CD4-positive, alpha-beta T cell treated with Interleukin-15 for 1 hour (primary cell): ENCODE results near the gene FBN2.
"Not testable (repeated sequence)": the region's sequence is repeated elsewhere in the genome, so short reads cannot be mapped to it uniquely, and the experiment has no call there.

Source experiments
- DNase-seq: peaks from one replicate; pipeline ENCODE4 v3.0.0-alpha.2; 2020

The FBN2 gene

DNA sequence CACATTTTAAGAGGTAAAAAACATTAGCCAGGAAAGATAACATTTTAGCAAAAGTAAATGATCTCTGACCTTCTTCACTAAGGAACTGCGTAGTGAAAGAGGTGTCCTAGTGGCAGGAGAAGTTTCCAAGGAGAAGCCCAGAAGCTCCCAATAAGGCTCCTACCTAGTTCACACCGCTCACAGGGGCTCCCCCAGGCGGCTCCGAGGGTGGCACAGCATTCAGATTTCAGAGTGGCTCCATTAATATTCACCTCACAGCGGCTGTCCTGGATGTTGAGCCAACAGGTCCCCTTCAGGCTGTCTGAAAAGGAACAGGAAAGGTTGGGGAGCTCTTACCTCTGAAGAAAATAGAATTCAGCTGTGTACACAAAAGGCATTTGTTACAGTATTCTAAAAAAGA, 187.3 kb downstream of the FBN2 start:
- DNase-seq, result no peak

DNA sequence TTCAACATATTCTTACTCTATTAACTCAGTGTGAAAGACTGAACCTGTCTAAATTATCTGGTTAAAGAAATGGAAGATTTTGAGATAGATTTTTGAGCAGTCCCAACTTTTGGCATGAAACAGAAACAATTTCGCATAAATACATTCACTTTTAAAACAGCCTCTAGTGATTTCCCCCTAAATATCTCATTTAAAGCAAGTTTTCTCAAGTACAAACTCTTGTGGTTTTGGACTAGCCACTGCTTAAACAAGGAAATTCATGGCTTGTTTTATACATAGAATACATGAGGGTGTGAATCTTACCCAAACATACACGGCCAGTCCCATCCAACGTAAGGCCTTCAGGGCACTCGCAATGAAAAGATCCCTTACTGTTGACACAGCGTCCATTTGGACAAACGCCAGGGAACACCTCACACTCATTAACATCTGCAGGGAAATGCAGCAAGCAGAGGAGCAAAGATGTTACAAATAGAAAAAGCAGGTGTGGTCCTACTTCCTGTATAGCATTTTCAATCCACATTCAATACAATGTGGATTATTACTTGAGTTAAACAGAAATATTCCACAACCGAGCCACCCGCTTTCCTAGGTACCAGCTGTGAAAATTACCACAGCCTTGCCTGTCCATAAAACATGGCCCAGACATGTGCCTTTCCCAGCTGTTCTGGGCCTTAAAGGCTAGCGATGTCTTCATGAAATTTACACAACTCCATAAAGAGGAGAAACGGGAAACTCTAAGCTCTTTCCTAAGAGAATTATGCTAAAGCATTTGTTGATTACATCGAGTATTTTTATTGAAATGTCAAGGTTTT, 188.8 kb downstream of the FBN2 start:
- no peak for DNase-seq

DNA sequence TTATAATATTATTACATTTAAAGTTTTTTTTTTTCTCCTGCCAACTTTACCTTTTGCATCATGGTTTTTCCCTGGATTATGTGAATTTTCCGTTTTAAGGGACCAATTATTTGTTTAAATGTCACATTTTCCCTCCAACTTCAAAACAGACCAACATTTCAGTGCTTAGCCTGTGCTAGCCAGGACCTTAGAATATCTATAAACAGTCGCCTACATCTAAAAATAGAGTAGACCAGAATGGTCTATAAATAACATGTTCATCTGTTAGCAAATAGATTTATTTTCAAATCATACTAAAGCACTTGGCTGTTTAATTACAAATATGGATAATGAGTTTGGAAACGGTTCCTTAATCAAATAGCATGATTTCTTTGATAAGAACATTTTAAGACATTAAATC, 192.0 kb downstream of the FBN2 start:
- no peak for DNase-seq

DNA sequence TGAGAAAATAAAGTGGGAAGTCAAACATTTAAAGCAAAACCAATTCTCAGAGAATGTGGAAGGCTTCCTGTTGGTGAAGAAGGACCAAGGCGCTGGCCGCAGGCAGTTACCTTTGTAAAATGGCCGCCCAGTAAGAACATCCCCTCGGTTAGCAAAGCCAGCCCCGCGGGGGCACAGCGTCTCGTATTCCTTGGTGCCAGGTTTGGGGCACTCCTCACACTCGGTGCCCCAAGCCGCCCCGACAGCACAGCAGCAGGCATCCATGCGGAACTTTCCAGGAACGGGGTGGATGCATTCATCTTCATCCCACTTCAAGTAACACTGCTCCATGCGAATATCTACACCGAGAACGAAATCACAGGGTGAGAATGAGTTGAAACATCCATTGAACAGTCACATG, 192.8 kb downstream of the FBN2 start:
- no peak for DNase-seq

DNA sequence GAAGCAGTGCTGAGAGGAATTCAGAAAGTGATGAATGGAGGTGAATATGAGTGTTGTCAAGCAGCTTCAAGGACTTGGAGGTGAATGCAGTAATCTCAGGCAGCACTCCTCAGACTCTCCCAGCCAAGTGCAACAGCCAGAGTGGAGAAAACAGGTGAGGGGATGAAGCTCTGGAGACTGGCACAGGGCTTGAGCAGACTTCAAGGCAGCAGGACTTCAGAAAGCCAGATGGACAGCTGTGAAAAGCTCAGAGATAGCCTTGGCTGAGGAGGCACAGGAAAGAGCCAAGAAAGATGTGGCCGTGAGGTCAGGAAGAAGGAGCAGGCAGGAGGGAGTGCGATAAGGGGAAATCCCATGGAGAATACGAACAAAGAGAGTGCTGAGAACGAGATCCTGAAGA, 194.9 kb downstream of the FBN2 start:
- no peak for DNase-seq

DNA sequence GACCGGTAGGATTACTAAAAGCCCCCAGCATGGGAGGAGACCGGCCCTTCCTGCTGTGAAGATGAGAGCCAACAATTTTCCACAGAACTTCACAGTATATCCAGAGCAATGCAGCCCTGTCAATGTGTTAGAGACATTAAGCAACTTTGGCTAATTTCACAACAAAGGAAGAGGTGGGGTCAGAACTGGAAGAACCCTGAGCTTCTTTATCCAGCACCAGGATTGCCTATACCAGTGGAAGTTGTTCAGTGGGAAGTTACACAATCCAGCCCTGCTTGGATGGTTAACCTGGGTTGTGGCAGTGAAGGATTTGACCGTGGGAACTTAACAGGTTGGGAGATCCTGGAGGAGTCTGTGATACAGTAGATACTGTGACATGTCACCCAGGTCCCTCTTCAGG, 197.0 kb downstream of the FBN2 start:
- no peak for DNase-seq

DNA sequence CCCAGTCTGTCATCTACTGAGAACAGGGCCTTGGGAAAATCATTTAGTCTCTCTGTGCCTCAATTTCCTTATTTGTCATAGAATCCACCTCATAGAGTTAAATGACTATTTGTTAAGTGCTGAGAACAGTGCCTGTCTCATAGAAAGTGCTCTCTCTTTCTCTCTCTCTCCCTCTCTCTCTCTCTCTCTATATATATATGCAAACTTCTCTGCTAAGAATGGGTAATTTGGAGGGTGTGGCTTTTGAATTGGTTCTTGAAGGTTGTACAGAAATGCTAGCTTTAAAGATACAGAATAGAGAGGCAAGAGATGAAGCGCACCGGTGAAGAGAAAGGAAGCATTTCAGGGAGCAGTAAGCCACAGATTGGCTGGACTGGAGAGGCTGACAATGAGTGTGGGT, 197.4 kb downstream of the FBN2 start:
- no peak for DNase-seq

DNA sequence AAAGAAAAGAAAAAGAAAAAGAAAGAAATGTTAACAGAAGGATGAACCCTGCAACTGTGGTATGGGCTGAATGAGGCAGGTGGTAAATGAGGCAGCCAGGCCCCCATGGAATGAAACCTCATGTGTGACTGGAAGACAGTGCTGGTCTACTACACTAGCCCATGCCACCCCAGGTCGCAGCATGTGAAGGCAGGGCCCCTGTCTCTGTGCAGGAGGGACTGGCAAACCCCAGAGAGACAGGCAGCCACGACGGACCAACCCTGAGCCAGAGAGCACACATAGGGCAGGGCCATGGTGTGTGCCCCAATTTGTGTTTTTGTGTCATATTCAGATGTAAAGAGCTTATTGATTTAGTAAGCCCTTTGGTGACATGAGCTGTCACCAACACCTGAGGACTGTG, 198.5 kb downstream of the FBN2 start:
- no peak for DNase-seq

DNA sequence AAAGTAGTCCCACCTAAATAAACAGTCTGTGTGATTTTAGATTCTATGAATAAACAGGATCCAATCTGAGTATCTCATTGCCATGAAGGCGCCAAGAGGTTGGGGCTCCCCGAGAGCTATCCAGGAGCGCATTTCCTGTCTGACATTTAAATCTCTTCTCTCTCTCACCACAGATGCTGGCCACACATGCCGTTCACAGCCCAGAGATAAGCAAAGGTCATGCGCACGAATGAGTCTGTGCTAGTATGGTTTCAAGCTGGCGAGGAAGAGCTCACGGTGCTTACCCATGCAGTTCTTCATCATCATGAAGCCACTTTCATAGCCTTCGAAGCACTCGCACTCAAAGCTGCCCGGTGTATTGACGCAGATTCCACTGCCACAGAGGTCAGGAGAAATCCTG, 199.4 kb downstream of the FBN2 start:
- no peak for DNase-seq

DNA sequence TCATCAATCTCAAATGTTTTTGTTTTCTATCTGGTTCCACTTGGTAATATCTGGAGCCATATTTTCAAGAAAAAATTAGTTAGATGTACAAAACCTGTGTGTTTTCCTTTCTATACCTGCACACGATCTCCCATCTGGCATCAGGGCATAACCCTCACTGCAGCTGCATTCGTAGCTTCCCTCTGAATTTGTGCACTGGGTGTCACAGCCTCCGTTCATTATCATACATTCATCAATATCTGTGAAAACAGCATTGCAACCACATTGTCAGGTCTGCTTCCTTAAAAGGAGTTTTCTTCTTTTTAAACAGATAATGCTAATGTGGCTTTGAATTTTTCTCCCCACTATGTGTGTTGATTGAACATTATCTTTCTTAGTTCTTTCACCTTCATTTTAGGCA, 202.7 kb downstream of the FBN2 start:
- no peak for DNase-seq

DNA sequence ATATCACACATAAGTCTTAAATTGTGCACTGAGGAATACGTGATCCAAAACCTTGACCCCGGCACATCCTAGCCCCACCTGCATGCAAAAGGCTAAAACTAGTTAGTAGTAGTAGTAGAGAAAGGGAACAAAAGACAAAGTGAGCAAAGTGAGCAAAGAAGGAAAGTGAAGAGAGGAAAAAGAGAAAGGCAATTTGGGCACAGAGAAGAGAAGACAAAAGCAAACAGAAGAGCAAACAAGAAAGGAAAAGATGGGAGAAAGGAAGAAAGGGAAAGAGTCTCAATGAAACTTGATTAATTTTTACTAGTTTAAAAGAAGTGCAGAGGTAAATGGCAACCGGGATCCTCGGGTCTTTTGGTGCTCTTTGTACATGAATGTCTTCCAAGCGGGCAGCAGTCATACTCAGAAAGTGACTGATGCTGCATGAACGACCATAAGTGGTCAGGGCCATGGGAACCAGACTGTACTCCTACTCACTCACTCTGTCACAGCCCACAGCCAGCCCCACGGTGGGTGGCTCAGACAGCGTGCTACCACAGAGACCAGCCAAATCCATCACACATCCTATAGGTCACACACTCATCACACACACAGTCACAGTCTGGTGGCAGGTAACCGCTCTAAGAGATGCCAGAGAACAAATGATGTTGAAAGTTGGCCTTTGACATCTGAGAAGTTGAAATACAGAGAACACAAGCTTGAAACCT, 203.9 kb downstream of the FBN2 start:
- DNase-seq, result no peak

DNA sequence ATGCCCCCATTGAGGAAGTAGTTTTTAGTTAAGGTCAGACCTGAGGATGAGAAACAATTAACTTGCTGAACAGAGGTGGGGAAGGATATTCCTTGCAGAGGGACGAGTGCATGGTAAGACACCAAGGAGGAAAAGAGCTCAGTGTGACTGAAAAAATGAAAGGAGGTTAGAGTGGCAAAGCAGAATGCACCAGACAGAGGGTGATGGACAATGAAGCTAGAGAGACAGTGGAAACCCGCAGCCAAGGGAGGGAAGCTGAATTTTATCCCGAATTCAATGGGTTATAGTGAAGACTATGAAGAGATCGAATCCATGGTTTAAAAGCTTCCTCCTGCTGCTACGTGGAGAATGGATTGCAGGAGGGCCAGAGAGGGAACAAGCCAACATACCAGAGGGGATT, 206.8 kb downstream of the FBN2 start:
- DNase-seq, result no peak

DNA sequence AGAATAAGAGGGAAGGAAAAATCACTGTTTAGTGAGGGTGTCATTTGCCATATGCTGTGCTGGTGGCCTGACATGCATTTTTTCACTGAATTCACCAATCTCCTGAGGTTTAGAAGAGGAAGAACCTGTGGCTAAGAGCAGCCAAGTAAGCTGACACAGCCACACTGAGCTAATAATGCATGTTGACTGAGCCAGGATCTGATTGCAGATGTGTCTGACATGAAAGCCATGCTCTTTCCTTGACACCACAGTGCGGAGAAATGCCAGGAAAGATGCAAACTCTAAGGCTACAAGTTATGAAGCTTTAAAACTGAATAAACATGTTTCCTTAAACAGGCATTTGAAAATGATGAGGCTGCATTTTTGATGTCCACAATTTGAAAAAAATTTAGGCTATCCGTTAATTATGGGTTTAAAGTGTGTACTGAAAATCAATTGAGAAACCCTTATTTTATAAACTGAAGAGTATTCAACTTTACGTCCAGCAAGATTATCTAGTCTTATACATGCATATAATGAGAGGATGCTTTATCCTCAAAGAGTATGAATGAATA, 208.6 kb downstream of the FBN2 start:
- DNase-seq, result no peak

DNA sequence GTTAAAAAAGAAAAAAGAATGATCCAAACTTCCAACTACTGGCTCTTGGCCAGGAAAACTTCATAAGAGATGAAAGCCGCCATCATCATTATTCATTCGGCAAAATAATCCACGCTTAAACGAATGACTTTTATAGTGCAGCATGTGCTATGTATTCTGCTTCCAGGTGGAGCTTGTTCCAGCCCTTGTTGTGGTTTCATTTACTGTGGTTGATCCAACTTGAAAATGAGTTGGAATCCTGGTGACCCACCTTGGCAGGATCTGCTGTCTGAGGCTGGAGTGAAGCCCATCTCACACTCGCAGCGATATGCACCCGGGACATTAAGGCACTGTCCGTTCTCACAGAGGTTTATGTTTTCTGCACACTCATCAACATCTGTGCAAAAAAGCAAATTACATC, 209.6 kb downstream of the FBN2 start:
- DNase-seq, result no peak

DNA sequence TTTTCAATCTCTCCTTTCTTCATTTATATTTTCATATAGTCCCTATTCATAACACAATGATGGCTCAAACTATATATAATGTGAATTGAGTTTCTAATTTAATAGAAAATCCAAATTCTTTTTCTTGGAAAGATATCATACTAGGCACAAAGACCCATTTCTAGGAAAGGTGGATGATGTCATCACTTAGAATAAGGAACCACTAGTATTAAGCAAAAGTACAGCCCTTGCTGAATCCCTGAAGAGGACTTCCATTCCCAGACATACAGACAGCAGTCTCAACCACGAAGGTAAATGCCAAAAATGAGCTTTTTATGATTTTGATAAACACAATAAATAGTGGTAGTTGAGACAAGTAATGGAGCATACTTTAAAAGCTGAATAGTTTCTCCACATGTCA, 210.0 kb downstream of the FBN2 start:
- no peak for DNase-seq

DNA sequence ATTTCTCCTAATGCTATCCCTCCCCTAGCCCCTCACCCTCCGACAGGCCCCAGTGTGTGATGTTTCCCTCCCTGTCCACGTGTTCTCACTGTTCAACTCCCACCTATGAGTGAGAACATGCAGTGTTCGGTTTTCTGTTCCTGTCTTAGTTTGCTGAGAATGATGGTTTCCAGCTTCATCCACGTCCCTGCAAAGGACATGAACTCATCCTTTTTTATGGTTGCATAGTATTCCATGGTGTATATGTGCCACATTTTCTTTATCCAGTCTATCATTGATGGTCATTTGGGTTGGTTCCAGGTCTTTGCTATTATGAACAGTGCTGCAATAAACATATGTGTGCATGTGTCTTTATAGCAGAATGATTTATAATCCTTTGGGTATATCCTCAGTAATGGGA, 216.6 kb downstream of the FBN2 start:
- not testable (repeated sequence) for DNase-seq

DNA sequence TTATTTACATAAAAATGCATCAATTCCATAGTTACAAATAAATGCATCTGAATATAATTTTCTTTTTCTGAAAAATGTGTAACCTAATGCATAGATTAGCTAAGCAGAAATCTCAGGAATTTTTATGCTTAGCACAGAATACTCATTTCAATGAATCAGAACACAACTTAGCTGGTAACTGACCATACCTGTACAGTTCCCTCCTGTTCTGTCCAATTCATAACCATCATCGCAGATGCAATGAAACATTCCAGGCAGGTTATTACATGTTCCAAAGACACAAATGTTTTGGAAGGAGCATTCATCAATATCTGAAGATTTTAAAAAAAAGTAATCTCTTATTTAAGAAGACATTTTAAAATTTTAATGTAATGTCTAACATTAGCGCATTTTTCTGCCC, 219.4 kb downstream of the FBN2 start:
- DNase-seq, result no peak

DNA sequence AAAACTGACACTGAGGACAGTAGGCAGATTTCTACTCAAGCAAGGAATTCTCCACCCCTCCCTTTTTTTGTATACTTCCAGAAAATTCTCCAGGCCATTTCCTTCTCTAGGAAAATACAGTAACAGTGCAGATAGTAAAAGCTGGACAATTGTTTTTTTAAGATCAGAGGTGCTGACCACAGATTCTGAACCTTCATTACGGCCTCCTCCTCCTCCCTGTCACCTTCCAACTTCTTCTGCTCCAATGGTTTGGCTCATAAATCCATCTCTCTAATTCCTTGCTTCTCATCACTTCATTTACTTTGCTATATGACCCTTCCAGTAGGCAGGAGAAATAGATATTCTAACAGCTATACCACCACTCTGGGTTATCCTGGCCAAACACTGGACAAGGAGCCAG, 220.6 kb downstream of the FBN2 start:
- DNase-seq, result no peak

DNA sequence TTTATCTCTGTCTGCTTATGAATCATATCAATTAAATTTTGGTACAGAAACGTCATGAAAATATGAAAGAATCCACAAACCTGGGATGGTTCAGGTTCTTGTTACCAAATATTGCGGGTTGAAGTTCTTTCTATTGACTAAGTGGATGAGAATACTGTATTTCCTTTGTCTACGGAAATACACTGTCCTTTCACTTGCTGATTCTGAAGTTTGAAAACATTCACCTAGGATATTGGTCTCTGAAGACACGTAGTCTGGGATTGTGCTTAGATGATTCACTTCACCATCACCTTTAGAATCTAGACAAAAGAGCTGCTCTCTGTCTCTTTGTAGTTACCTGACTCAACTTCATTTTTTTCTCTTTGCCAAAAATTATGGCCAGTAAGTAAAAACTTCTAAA, 222.4 kb downstream of the FBN2 start:
- no peak for DNase-seq

DNA sequence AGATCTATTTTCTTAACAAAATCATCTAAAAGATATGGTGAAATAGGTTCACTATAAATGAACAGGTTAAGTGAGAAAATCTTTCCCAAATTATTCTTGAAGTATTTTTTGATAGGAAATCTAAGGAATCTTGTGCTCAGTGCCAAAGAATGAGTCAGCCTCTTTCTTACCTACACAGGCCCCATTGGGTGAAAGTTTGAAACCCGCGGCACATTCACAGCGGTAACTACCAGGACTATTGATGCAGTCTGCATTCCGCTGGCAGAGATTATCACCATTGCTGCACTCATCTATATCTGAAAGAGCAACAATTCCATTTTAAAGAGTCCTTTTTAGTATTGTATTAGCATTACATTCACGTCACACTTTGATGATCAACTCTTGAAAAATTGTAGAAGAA, 232.7 kb downstream of the FBN2 start:
- no peak for DNase-seq

DNA sequence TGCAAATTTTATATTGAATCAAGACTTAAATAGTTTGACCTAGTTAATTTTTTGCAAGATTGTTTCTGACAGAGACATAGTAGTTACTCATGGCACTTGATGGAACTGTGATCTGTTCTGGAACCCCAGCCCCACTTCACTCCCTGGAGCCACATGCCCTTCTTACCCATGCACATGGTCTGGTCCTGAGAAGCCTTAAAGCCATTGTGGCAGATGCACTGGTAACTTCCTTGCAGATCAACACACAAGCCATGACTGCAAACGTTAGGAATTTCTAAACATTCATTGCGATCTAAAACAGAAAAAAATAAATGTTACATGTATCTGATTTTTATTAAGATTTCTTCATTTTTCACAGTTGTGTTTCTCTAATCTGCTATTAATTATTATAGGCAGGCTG, 233.3 kb downstream of the FBN2 start:
- no peak for DNase-seq

DNA sequence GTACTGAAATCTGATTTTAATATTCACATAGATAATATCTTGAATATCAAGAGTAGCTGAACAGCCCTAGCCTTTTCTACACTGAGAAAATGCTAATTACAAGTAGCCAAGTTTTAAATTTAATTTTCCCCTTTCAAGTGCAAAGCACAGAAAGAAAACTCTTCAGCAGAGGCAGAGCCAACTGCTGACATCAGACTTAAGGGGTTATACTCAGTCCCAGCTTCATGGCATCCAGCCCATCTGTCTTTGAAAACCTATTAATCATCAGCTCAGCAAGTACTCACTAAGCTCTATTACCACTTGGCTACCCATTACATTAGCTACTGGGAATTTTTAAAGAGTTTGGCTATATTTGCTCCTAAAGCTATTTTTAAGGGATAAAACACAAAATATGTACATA, 234.0 kb downstream of the FBN2 start:
- no peak for DNase-seq

DNA sequence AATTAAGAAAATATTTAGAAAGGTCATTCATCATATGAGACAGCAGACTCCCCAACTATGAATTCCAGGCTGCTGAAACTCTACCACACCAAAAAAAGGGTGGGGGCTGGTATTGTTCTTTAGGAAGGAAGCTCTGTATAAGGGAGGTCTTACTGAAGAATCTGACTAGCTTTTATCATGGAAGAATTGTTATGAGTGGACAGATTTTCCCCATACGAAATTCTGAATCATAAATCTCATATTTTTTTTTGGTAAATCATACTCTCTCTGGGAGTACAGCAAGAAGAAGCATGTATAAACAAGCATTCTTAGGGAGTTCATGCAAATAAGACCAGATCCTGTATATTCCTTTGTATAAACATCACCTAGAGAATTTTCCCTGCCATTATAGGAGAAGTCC, 234.5 kb downstream of the FBN2 start:
- no peak for DNase-seq

DNA sequence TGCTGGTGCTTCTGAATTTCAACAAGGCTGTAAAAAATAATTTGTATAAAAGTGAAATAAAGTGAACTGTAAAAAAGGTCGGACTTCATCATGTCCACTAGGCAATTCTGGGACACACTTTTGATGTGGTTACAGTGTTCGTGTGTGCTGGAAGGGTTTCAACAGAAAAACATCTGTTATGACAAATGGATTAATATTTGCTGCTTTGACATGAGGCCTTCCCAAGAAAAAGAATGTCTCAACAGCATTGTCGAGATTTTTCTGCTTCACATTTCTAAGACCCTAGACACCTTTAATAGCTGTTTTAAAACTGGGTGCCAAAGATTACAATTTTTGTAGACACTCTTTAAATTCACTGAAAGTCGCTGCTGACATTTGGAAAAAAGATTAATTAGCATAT, 237.9 kb downstream of the FBN2 start:
- no peak for DNase-seq
